HCT116 (cell line): ENCODE data around the gene SDK2. TPM values are rescaled to one million over a fixed set of nuclear protein-coding genes. Genes with fewer than 3 reads are reported as not detected.

Experiments used
- ATAC-seq: fragments of 200-7000 bp; cut with Tn5 transposase; 2 replicates; pipeline ENCODE4 v1.9.1; 2020; ENCODE audit warnings: mild to moderate bottlenecking, moderate library complexity
- BruUV-seq: library from RNA; stranded (reverse); fragments of 400-500 nt; replicated peaks from 2 replicates; lab custom pipeline; 2021; lab: Mats Ljungman, UMichigan
- CTCF ChIA-PET: fragments of 300-600 bp; sonication (Branson Sonifier 250); formaldehyde crosslinking; loops from one replicate; lab custom pipeline; 2021; ENCODE audit warnings: antibody characterized with exemption; lab: Charles Lee
- POLR2A ChIA-PET: fragments of 300-600, 350-600 bp; sonication (Branson Sonifier 250); formaldehyde crosslinking; loops from one replicate; lab custom pipeline; 2021; ENCODE audit warnings: antibody characterized with exemption; lab: Charles Lee
- RAD21 ChIA-PET, 2 experiments: fragments of 300-600 bp; sonication (Branson Sonifier 250); formaldehyde crosslinking; loops; one replicate each; lab custom pipeline; 2023; ENCODE audit warnings: low total read pairs in 2 of 2; ENCODE audit not compliant: uncharacterized antibody in 2 of 2, unreplicated experiment in 2 of 2, low non-redundant PET in 1 of 2; lab: Charles Lee
- DNase-seq: peaks from one replicate; pipeline ENCODE4 v3.0.0-alpha.2; 2010; ENCODE audit warnings: low read depth, low spot score
- H2AFZ ChIP-seq: fragments of 200-600 bp; shearing (Covaris generic), sonication (generic); 2 replicates; pipeline ENCODE4 v1.6.1; 2017; ENCODE audit warnings: low read depth, mixed run types, mixed read lengths, antibody characterized with exemption, low read length; ENCODE audit not compliant: poor library complexity, severe bottlenecking
- H3K27ac ChIP-seq: 2 replicates; pipeline ENCODE4 v1.5.1; 2012; ENCODE audit warnings: low read depth, low read length
- H3K27me3 ChIP-seq: fragments of 200-600 bp; sonication (generic); 2 replicates; pipeline ENCODE4 v1.6.1; 2016; ENCODE audit warnings: mixed run types, low read length, mixed read lengths; ENCODE audit not compliant: insufficient read depth
- H3K36me3 ChIP-seq, 2 experiments: fragments of 200-500 bp in 1 of 2; fragments of 200-600 bp in 1 of 2; sonication (Bioruptor generic) in 1 of 2; sonication (generic) in 1 of 2; 2 replicates each; pipeline versions ENCODE4 v1.5.1 to v1.6.1; 2014 to 2016; ENCODE audit warnings: low read length in 2 of 2, inconsistent platforms in 1 of 2, mixed read lengths in 1 of 2, mixed run types in 1 of 2; ENCODE audit not compliant: insufficient read depth in 2 of 2, control insufficient read depth in 1 of 2
- H3K4me1 ChIP-seq, 2 experiments: fragments of 200-600 bp in 1 of 2; sonication (generic) in 1 of 2; 2 replicates each; pipeline versions ENCODE4 v1.5.1 to v1.6.1; 2012 to 2017; ENCODE audit warnings: low read length in 2 of 2, inconsistent platforms in 1 of 2, mild to moderate bottlenecking in 1 of 2, mixed read lengths in 1 of 2, mixed run types in 1 of 2, moderate library complexity in 1 of 2; ENCODE audit not compliant: insufficient read depth in 2 of 2, control insufficient read depth in 1 of 2
- H3K4me2 ChIP-seq: fragments of 200-600 bp; sonication (generic); 2 replicates; pipeline ENCODE4 v1.6.1; 2017; ENCODE audit warnings: mixed run types, low read length, mixed read lengths
- H3K4me3 ChIP-seq, 2 experiments: fragments of 200-600 bp in 1 of 2; sonication (generic) in 1 of 2; replicated peaks in 1 of 2; 2 replicates each; pipeline ENCODE4 v1.5.1; 2011 to 2016; ENCODE audit warnings: low read length in 2 of 2, control low read depth in 1 of 2, low read depth in 1 of 2, mild to moderate bottlenecking in 1 of 2, mixed read lengths in 1 of 2, mixed run types in 1 of 2
- H3K79me2 ChIP-seq: fragments of 200-600 bp; sonication (generic); 2 replicates; pipeline ENCODE4 v1.6.1; 2017; ENCODE audit warnings: mild to moderate bottlenecking, mixed run types, low read length, moderate library complexity, mixed read lengths; ENCODE audit not compliant: insufficient read depth
- H3K9ac ChIP-seq: fragments of 200-600 bp; sonication (generic); 2 replicates; pipeline ENCODE4 v1.6.1; 2016; ENCODE audit warnings: low read length, mixed read lengths
- H3K9me2 ChIP-seq: fragments of 200-600 bp; sonication (generic), shearing (Covaris generic); 2 replicates; pipeline ENCODE4 v1.6.1; 2017; ENCODE audit warnings: mixed run types, mild to moderate bottlenecking, moderate library complexity; ENCODE audit not compliant: insufficient read depth
- H3K9me3 ChIP-seq, 2 experiments: fragments of 200-500 bp in 1 of 2; fragments of 200-600 bp in 1 of 2; sonication (Bioruptor generic) in 1 of 2; sonication (generic) in 1 of 2; 2 replicates each; pipeline ENCODE4 v1.6.1; 2014 to 2017; ENCODE audit warnings: low read length in 2 of 2, mixed read lengths in 2 of 2, inconsistent platforms in 1 of 2, low read depth in 1 of 2, mild to moderate bottlenecking in 1 of 2, mixed run types in 1 of 2, moderate library complexity in 1 of 2; ENCODE audit not compliant: control insufficient read depth in 1 of 2, insufficient read depth in 1 of 2
- H4K20me1 ChIP-seq: fragments of 200-600 bp; sonication (generic), shearing (Covaris generic); 2 replicates; pipeline ENCODE4 v1.6.1; 2017; ENCODE audit warnings: mixed run types, mild to moderate bottlenecking, moderate library complexity; ENCODE audit not compliant: insufficient read depth
- CBX3 ChIP-seq: IDR thresholded peaks from 2 replicates; pipeline ENCODE4 v1.6.1; 2012; ENCODE audit warnings: low read depth
- CEBPB ChIP-seq: IDR thresholded peaks from 2 replicates; pipeline ENCODE4 v1.6.1; 2012; ENCODE audit warnings: low read depth
- EZH2 ChIP-seq: fragments of 200-600 bp; sonication (generic); IDR thresholded peaks from 2 replicates; pipeline ENCODE4 v1.6.1; 2017; ENCODE audit warnings: antibody characterized with exemption, mixed run types
- FOSL1 ChIP-seq: IDR thresholded peaks from 2 replicates; pipeline ENCODE4 v1.6.1; 2012; ENCODE audit warnings: low read depth
- JUND ChIP-seq: IDR thresholded peaks from 2 replicates; pipeline ENCODE4 v1.6.1; 2012
- POLR2A ChIP-seq: IDR thresholded peaks from 2 replicates; pipeline ENCODE4 v1.7.0; 2011; ENCODE audit warnings: borderline replicate concordance; ENCODE audit not compliant: insufficient read depth, insufficient read length; ENCODE audit errors: extremely low read depth
- POLR2AphosphoS5 ChIP-seq: IDR thresholded peaks from 2 replicates; pipeline ENCODE4 v1.6.1; 2011; ENCODE audit warnings: mild to moderate bottlenecking, low read depth, low read length, moderate library complexity
- RAD21 ChIP-seq: IDR thresholded peaks from 2 replicates; pipeline ENCODE4 v1.6.1; 2012; ENCODE audit warnings: low read depth, mild to moderate bottlenecking
- TCF7L2 ChIP-seq: IDR thresholded peaks from 2 replicates; pipeline ENCODE4 v1.7.0; 2011; ENCODE audit warnings: borderline replicate concordance, inconsistent platforms; ENCODE audit not compliant: insufficient read depth, insufficient read length; ENCODE audit errors: extremely low read depth
- YY1 ChIP-seq: IDR thresholded peaks from 2 replicates; pipeline ENCODE4 v1.6.1; 2011; ENCODE audit warnings: low read length, low read depth, moderate library complexity, mild to moderate bottlenecking; ENCODE audit not compliant: insufficient replicate concordance; ENCODE audit errors: extremely low read depth
- ZFX ChIP-seq: fragments of 450-650 bp; IDR thresholded peaks from 2 replicates; pipeline ENCODE4 v1.6.1; 2017
- ZNF274 ChIP-seq: fragments of 200-500 bp; sonication (Bioruptor generic); IDR thresholded peaks from 2 replicates; pipeline ENCODE4 v1.6.1; 2014; ENCODE audit warnings: mild to moderate bottlenecking, low read depth, low read length, inconsistent platforms
- intact Hi-C: fragments of 100-400 bp; cut with micrococcal nuclease; formaldehyde crosslinking; loops from 2 replicates; pipeline ENCODE4 v1.10.0; 2022
- total RNA-seq: library from RNA; stranded (reverse); gene quantifications from one replicate; pipeline ENCODE4 v1.2.1, GENCODE V29; 2021; ENCODE audit not compliant: unreplicated experiment
- TF ChIP-seq, protein P1 (sequence below): IDR thresholded peaks from 2 replicates; pipeline ENCODE4 v1.6.1; 2012
- TF ChIP-seq, protein P2 (sequence below): IDR thresholded peaks from 2 replicates; pipeline ENCODE4 v1.6.1; 2012; ENCODE audit warnings: low read depth

SDK2 gene
- total RNA-seq, 1 experiment from 2014 or later: 0.10 TPM

DNA sequence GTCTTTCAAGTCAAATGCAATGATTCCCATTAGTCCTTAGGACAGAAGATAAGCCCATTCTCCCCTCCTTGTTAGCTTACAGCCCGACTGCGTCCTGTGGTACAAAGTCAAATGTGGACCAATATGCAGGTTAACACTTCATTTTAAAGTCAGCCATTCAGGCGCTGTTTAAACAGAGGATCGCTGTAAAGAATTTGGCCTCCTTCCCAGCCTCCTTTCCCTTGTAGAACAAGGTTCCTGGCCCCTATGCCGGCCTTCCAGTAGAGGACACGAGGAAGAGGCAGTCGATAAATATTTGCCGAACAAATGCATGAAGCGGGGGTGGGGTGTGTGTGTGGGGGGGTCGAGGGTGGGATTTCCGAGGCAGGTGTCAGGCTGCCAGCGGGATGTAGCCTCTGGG, 4.3 kb downstream of the SDK2 start:
- H3K27me3 ChIP-seq: no peaks in the 10 kb centered on the region
- no peaks in the 10 kb centered on the region for H4K20me1 ChIP-seq
- no peak overlapping the region for H3K9ac ChIP-seq
- no peaks in the 10 kb centered on the region for H3K79me2 ChIP-seq
- BruUV-seq: no TSS peak
- ChIA-PET POLR2A (no interaction called here), RAD21 (no interaction called here)
- no peaks in the 10 kb centered on the region for H3K9me2 ChIP-seq
- intact Hi-C loops: no loop called here
- ATAC-seq (no peak), DNase-seq (no peak)
- TF ChIP-seq EZH2 (no peak), TCF7L2 (no peak), CEBPB (no peak), POLR2A (no peak), FOSL1 (no peak), YY1 (no peak), ZNF274 (no peak), POLR2AphosphoS5 (no peak), CBX3 (no peak), ZFX (no peak)
- TF ChIP-seq, protein P1, sequence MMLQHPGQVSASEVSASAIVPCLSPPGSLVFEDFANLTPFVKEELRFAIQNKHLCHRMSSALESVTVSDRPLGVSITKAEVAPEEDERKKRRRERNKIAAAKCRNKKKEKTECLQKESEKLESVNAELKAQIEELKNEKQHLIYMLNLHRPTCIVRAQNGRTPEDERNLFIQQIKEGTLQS: no peak
- TF ChIP-seq, all 23 proteins: peak for 0
- Histone ChIP-seq H3K27ac (no peak overlapping the region), H3K4me1 (no peaks in the 10 kb centered on the region), H3K9me3 (no peaks in the 10 kb centered on the region), H2AFZ (no peak overlapping the region), H3K36me3 (no peaks in the 10 kb centered on the region), H3K4me3 (no peak overlapping the region), H3K4me2 (no peak overlapping the region)
- CTCF ChIA-PET: no interaction called here

DNA sequence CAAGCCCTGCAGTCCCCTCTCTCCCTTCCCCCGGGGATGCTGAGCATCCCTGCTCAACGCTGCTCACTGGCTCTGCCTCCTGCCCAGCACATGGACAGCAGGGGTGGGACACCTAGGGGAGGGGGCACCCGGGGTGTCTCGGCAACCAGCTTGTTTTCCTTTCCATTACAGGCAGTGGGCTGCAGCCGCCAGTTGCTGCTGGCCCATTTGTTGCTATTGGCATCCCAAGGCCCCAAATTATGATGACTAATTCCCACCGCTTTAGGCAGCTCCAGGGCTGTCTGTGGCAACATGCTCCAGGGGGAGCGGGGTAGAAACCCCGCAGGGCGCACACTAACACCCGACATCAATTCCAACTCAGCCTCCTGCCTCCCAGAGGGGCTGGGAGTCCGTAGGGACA, 4.9 kb downstream of the SDK2 start:
- Histone ChIP-seq H3K4me3 (no peak overlapping the region), H3K27me3 (no peaks in the 10 kb centered on the region), H3K9me3 (no peaks in the 10 kb centered on the region), H3K9ac (no peak overlapping the region), H3K4me2 (no peak overlapping the region), H3K4me1 (no peaks in the 10 kb centered on the region), H3K27ac (no peak overlapping the region), H3K36me3 (no peaks in the 10 kb centered on the region), H4K20me1 (no peaks in the 10 kb centered on the region), H3K79me2 (no peaks in the 10 kb centered on the region), H3K9me2 (no peaks in the 10 kb centered on the region), H2AFZ (no peak overlapping the region)
- intact Hi-C loops: no loop called here
- DNase-seq (no peak), ATAC-seq (no peak)
- TF ChIP-seq EZH2: no peak
- TF ChIP-seq JUND: no peak
- TF ChIP-seq RAD21: no peak
- TF ChIP-seq ZNF274: no peak
- TF ChIP-seq, protein P2, sequence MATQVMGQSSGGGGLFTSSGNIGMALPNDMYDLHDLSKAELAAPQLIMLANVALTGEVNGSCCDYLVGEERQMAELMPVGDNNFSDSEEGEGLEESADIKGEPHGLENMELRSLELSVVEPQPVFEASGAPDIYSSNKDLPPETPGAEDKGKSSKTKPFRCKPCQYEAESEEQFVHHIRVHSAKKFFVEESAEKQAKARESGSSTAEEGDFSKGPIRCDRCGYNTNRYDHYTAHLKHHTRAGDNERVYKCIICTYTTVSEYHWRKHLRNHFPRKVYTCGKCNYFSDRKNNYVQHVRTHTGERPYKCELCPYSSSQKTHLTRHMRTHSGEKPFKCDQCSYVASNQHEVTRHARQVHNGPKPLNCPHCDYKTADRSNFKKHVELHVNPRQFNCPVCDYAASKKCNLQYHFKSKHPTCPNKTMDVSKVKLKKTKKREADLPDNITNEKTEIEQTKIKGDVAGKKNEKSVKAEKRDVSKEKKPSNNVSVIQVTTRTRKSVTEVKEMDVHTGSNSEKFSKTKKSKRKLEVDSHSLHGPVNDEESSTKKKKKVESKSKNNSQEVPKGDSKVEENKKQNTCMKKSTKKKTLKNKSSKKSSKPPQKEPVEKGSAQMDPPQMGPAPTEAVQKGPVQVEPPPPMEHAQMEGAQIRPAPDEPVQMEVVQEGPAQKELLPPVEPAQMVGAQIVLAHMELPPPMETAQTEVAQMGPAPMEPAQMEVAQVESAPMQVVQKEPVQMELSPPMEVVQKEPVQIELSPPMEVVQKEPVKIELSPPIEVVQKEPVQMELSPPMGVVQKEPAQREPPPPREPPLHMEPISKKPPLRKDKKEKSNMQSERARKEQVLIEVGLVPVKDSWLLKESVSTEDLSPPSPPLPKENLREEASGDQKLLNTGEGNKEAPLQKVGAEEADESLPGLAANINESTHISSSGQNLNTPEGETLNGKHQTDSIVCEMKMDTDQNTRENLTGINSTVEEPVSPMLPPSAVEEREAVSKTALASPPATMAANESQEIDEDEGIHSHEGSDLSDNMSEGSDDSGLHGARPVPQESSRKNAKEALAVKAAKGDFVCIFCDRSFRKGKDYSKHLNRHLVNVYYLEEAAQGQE: no peak
- no TSS peak for BruUV-seq
- RAD21 ChIA-PET: no interaction called here
- POLR2A ChIA-PET: no interaction called here
- CTCF ChIA-PET: no interaction called here
